ENCODE data around the gene ARHGAP18.
"Not testable (repeated sequence)": the region's sequence is repeated elsewhere in the genome, so short reads cannot be mapped to it uniquely, and the experiment has no call there.

The ARHGAP18 gene

GRCh38 chr6:129574605-129575004, 135.4 kb downstream of the ARHGAP18 start:
- not testable (repeated sequence) for DNase-seq

- not testable (repeated sequence) for DNase-seq
Observed at GRCh38 chr6:129570929-129571328, 139.0 kb downstream of the ARHGAP18 start.

DNA sequence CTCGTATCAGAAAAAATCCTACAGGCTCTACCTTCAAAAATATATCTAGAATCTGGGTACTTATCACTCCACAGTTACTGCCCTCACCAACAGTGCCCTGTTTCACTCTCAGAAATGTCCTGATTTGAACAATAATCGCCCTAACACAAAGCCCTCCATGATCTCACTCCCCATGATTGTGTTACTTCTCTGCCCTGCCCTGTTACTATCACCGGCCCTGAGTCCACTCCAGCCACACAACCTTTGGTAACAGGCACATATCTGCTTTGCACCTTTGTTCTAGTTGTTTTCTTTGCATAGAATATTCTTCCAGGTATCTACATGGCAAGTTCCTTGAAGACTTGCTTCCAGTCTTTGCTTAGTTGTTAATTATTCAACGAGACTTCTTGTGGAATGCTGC, 142.0 kb downstream of the ARHGAP18 start:
- no peak for DNase-seq

DNA sequence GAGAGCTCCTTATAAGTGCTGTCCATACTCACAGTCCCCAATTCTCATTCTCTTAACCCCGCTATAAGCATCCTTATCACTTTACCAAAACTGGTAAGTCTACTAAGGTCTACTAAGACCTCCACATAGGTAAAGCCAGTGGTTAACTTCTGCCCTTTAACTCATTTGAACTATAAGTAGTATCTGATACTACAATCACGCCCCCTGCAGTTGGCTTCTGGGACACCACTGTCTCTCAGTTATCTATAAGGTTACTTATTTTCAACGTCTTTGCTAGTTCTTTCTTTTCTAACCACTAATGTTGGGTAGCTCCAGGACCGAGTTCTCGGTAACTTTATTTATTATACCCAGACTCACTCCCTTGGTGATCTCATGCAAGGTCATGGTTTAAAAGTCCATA, 142.6 kb downstream of the ARHGAP18 start:
- peak; percentile 36 for DNase-seq

GRCh38 chr6:129565811-129566210, 144.2 kb downstream of the ARHGAP18 start:
- DNase-seq, result no peak

DNA sequence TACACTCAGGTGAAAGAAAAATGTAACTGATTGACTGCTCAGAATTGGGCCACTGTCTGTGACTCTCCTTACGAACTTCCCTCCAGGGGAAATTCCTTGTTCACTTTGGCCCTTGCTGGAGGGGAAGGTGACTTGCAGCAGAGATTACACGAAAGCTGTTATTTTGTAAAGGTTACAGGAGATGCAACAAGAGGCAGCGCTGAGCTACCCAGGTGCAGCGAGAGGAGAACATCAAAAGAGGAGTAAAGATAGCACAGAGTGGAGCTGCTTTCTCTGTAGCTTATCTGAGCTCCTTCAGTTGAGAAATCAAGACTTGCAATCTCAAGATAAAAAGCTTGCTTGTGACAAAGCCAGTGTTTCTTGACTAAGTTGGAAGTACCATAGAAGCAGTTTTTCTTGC, 144.6 kb downstream of the ARHGAP18 start:
- DNase-seq, result no peak

DNA sequence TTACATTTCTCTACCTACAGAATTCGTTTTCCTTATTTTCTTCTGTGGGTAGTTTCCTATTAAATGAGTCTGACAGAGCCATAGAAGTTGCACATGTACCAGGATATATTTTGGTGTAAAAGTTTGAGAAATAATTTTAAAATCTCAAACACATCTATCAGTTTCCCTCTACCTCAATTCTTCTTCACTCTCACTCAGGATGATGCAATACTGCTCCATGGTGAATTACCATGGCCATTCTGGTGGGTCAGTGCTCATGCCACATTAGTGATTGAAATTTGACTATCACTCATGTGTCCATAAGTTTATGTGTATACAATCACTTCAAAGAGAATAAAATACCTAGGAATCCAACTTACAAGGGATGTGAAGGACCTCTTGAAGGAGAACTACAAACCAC, 151.7 kb downstream of the ARHGAP18 start:
- DNase-seq, result no peak

DNA sequence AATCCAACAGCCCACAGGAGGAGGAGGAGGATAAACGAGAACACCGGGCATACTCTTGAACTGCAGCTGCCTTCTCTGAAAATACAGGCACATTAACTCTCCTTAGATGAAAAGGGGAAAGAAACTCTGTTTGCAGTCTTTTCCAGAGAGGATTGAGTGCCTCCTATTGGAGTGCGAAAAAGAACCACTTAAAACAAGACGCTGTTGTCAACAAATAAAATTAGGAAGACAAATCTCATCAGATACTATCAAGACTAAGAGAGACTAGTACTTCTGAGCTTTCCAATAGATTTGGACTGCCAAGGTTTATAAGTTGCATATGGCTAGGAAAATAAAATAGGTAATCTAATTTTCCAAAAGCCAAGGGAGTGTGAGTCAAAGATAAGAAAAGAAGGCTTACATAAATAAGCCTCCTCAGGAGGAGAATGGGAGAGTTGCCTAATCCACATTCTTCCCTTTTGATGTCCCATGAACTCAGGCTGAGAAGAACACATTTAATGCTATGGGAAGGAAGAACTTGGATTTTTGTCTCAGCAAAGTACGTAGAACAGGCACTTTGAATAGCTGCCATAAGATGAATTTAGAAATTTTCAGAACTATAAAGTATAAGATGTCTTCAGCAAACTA, 154.7 kb downstream of the ARHGAP18 start:
- DNase-seq, result no peak

DNA sequence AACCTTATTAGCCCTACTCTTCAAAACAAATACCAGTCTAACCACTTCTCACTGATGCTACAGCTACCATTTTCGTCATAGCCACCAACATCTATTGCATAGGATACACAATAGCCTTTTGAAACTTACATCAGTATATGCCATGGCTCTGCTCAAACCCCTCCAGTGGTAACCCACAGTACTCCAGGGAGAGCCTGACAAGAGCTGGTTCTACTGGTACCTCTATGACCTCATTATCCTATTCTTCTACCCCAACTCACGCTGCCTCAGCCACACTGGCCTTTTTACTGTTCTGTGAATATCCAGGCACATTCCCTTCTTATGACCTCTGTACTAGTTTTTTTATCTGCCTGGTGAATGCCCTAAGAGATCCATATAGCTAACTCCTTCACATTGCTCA, 157.6 kb downstream of the ARHGAP18 start:
- no peak for DNase-seq

DNA sequence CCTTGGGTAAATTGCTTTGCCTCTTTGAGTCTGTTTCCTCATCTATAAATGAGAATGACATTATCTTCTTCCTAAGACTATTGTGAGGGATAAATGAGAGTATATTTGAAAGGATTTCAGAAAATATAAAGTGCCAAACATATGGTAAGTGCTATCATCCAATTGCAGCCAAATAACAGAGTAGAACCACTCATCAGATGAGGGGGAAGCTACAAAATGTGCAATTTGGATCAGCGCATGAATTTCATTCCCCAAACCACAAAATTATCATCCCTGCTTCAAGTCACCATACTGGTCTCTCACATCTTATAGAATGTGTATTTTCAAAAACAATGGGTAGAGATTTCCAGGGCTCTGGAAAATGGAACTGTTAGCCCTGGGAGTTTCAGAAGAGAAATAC, 158.5 kb downstream of the ARHGAP18 start:
- DNase-seq, result no peak

DNA sequence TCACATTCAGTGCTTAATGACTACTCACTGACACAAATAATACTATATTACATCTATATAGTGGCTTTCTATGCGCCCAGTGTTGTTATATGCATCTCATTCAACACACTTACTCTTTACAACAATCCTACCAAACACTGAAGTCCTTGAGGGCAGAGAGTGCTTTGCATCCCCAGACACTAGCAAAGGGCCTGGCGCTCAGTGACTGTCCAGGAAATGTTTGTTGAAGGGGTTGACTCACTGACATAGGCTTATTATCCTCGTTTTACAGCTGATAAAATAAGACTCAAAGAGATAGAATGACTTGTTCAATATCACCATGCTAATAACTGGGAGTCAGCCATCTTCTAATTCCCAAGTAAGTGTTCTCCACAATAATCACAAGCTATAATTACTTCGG, 163.3 kb downstream of the ARHGAP18 start:
- no peak for DNase-seq

GRCh38 chr6:129544892-129545612, 164.9 kb downstream of the ARHGAP18 start:
- no peak for DNase-seq

DNA sequence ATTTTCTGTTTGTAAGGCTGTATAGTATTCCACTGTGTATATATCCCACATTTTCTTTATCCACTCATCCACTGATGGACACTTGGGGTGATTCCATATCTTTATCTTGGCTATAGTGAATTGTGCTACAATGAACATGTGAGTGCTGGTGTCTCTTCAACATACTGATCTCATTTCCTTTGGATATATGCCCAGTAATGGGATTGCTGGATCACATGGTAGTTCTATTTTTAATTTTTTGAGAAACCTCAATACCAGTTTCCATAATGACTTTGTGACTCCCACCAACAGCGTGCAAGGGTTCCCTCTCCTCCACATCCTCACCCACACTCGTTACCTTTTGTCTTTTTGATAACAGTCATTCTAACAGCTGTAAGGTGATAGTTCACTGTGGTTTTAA, 166.0 kb downstream of the ARHGAP18 start:
- no peak for DNase-seq

DNA sequence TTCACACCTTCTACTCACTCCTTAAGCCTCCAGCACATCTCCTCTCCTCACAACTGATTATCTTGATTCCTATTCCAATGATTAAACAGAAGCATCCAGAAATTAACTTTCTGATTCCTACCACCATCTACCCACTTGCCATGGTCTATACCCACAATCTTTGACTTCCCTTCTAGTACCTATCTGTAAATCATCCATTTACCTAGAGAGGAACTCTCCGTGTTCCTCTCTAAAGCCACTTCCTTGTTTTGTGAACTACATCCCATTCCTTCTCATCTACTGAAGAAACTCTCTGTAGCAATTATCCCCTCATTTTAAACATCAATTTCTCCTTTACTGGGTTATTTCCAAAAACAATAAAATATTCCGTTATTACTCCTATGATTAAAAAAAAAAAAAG, 167.3 kb downstream of the ARHGAP18 start:
- no peak for DNase-seq

- no peak for DNase-seq
Observed at GRCh38 chr6:129539032-129539431, 170.9 kb downstream of the ARHGAP18 start.

- DNase-seq, result no peak
Observed at GRCh38 chr6:129536271-129536670, 173.7 kb downstream of the ARHGAP18 start.

- no peak for DNase-seq
Observed at GRCh38 chr6:129534926-129535325, 175.1 kb downstream of the ARHGAP18 start.

All from stimulated activated CD4-positive, alpha-beta T cell treated with anti-CD3 and anti-CD28 coated beads, Interleukin-12 subunit alpha, Interleukin-12 subunit beta, amount 100 ng/mL, for 4 hours (primary cell).